ENCODE data around the gene BICC1.

Gene BICC1

GRCh38 chr10:58512491-58513187, at the start of gene BICC1:
BICC1 (plus strand) TSS chr10:58512872; CDS start chr10:58513144, 272 bp downstream.
- peak within 1 kb of the TSS; percentile 41 for H3K4me3 ChIP-seq (ENCODE audit: low read length)
- TF ChIP-seq ZNF274 (IDR thresholded peaks at IDR 0.05; ENCODE audit: low read depth, low read length), result no peak

GRCh38 chr10:58464956-58465355, 47.7 kb upstream of the BICC1 start:
- H3K4me3 ChIP-seq (ENCODE audit: low read length), result no peak overlapping the region
- no peak for TF ChIP-seq ZNF274 (IDR thresholded peaks at IDR 0.05; ENCODE audit: low read depth, low read length)

GRCh38 chr10:58465629-58466028, 47.0 kb upstream of the BICC1 start:
- no peak for TF ChIP-seq ZNF274 (IDR thresholded peaks at IDR 0.05; ENCODE audit: low read depth, low read length)
- H3K4me3 ChIP-seq (ENCODE audit: low read length), result no peak overlapping the region

- no peak for TF ChIP-seq ZNF274 (IDR thresholded peaks at IDR 0.05; ENCODE audit: low read depth, low read length)
- no peak overlapping the region for H3K4me3 ChIP-seq (ENCODE audit: low read length)
Measured at GRCh38 chr10:58467931-58468635, 44.6 kb upstream of the BICC1 start.

GRCh38 chr10:58473976-58474375, 38.7 kb upstream of the BICC1 start:
- TF ChIP-seq ZNF274 (IDR thresholded peaks at IDR 0.05; ENCODE audit: low read depth, low read length), result no peak
- no peak overlapping the region for H3K4me3 ChIP-seq (ENCODE audit: low read length)

- no peak overlapping the region for H3K4me3 ChIP-seq (ENCODE audit: low read length)
- TF ChIP-seq ZNF274 (IDR thresholded peaks at IDR 0.05; ENCODE audit: low read depth, low read length), result no peak
Measured at GRCh38 chr10:58475322-58476277, 37.1 kb upstream of the BICC1 start.

- H3K4me3 ChIP-seq (ENCODE audit: low read length), result no peak overlapping the region
- TF ChIP-seq ZNF274 (IDR thresholded peaks at IDR 0.05; ENCODE audit: low read depth, low read length), result no peak
Measured at GRCh38 chr10:58477122-58477521, 35.5 kb upstream of the BICC1 start.

- TF ChIP-seq ZNF274 (IDR thresholded peaks at IDR 0.05; ENCODE audit: low read depth, low read length), result no peak
- H3K4me3 ChIP-seq (ENCODE audit: low read length), result no peak overlapping the region
Measured at GRCh38 chr10:58477902-58478301, 34.8 kb upstream of the BICC1 start.

GRCh38 chr10:58479045-58479444, 33.6 kb upstream of the BICC1 start:
- TF ChIP-seq ZNF274 (IDR thresholded peaks at IDR 0.05; ENCODE audit: low read depth, low read length), result no peak
- no peak overlapping the region for H3K4me3 ChIP-seq (ENCODE audit: low read length)

GRCh38 chr10:58480321-58480720, 32.4 kb upstream of the BICC1 start:
- H3K4me3 ChIP-seq (ENCODE audit: low read length), result no peak overlapping the region
- no peak for TF ChIP-seq ZNF274 (IDR thresholded peaks at IDR 0.05; ENCODE audit: low read depth, low read length)

GRCh38 chr10:58481569-58482109, 31.0 kb upstream of the BICC1 start:
- no peak for TF ChIP-seq ZNF274 (IDR thresholded peaks at IDR 0.05; ENCODE audit: low read depth, low read length)
- H3K4me3 ChIP-seq (ENCODE audit: low read length), result no peak overlapping the region

GRCh38 chr10:58486821-58487220, 25.9 kb upstream of the BICC1 start:
- no peak overlapping the region for H3K4me3 ChIP-seq (ENCODE audit: low read length)
- TF ChIP-seq ZNF274 (IDR thresholded peaks at IDR 0.05; ENCODE audit: low read depth, low read length), result no peak

- H3K4me3 ChIP-seq (ENCODE audit: low read length), result no peak overlapping the region
- TF ChIP-seq ZNF274 (IDR thresholded peaks at IDR 0.05; ENCODE audit: low read depth, low read length), result no peak
Measured at GRCh38 chr10:58488921-58489320, 23.8 kb upstream of the BICC1 start.

- no peak overlapping the region for H3K4me3 ChIP-seq (ENCODE audit: low read length)
- TF ChIP-seq ZNF274 (IDR thresholded peaks at IDR 0.05; ENCODE audit: low read depth, low read length), result no peak
Measured at GRCh38 chr10:58502956-58503355, 9.7 kb upstream of the BICC1 start.
